Fibroblast of pulmonary artery (primary cell): ENCODE results near the gene HERC2.
"Not testable (repeated sequence)": the region's sequence is repeated elsewhere in the genome, so short reads cannot be mapped to it uniquely, and the experiment has no call there.

Source experiments
- DNase-seq: peaks from one replicate; pipeline ENCODE4 v3.0.0-alpha.2; 2010; ENCODE audit warnings: low read depth
- H3K4me3 ChIP-seq: replicated peaks from 2 replicates; pipeline ENCODE4 v1.5.1; 2011; ENCODE audit warnings: low read depth, mild to moderate bottlenecking, control low read depth, low read length, moderate library complexity
- TF ChIP-seq, protein P1 (sequence below): IDR thresholded peaks from 2 replicates; pipeline ENCODE4 v1.5.1; 2011; ENCODE audit warnings: mild to moderate bottlenecking, control low read depth, low read length, inconsistent platforms; ENCODE audit errors: missing control alignments

HERC2 gene

DNA sequence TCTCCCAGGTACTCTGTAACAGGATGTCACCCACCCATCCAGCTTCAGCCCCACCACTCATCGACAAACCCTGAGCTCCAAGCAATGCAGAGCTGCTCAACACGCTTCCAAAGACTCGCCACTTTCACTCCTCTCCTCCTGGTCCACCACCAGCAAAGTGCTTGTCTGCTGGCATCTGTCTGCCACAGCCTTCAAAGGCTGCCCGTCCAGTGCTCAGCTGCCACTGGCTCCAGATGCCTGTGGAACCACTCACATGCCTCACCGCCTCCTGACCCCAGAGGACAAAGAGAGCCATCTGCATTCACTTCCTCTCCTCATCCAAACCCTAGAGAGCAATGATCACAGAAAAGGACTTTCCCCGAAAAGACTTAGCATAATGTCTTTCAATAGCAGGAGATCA lies 113.4 kb downstream of the HERC2 start:
- TF ChIP-seq, protein P1, sequence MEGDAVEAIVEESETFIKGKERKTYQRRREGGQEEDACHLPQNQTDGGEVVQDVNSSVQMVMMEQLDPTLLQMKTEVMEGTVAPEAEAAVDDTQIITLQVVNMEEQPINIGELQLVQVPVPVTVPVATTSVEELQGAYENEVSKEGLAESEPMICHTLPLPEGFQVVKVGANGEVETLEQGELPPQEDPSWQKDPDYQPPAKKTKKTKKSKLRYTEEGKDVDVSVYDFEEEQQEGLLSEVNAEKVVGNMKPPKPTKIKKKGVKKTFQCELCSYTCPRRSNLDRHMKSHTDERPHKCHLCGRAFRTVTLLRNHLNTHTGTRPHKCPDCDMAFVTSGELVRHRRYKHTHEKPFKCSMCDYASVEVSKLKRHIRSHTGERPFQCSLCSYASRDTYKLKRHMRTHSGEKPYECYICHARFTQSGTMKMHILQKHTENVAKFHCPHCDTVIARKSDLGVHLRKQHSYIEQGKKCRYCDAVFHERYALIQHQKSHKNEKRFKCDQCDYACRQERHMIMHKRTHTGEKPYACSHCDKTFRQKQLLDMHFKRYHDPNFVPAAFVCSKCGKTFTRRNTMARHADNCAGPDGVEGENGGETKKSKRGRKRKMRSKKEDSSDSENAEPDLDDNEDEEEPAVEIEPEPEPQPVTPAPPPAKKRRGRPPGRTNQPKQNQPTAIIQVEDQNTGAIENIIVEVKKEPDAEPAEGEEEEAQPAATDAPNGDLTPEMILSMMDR: no peak
- no peak overlapping the region for H3K4me3 ChIP-seq
- DNase-seq: no peak

DNA sequence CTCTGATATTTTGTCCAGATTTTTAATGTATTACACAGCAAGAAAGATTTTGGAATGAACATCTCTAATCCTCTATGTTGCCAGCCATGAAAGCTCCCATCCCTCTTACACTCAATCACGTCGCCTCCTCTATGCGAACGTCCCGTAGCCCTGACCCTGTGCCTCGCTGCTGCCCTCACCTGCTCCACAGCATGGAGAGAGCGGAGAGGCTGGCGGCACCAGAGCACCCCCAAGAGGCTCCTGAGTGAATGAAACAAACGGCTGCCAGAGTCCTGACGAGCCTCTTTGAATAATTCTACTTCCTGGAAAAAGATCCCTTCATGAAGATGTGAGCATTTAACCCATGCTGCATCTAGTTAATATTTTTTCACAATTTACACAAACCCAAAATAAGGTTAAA lies 116.3 kb downstream of the HERC2 start:
- not testable (repeated sequence) for DNase-seq, H3K4me3 ChIP-seq

DNA sequence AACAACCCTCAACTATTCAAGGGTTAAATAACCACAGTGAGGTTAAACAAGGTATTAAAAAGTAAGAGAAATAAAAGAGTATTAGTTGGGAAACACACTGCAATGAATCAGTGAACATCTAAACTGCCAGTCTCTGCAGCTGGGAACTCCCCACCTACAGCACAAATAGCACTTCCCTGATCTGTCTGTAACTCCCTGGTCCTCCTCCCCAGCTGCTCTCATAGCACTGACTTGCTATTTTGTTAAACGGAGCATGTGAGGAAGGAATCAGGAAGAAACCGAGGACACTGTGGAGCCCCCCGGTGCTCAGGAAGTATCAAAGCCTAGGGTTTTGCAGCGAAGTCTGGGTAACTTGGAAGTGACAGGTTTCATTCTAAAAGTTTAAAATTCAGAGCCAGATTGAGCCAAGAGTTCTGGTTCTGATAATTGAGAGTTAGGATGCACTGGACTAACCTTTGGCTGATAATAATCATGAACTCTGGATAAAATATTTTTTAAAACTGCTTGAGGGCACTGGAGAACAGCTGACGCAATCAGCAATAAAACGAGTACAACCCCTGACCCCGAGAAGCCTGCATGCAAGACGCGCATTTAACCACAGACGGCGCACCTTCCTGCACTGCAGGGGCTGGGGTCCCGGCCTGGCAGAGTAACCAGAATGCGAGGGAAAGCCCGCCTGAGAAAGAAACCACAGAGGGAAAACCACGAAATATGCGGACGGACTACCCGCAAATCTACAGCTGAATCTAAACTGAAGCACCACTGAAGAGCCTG lies 118.7 kb downstream of the HERC2 start:
- DNase-seq, H3K4me3 ChIP-seq: not testable (repeated sequence)

DNA sequence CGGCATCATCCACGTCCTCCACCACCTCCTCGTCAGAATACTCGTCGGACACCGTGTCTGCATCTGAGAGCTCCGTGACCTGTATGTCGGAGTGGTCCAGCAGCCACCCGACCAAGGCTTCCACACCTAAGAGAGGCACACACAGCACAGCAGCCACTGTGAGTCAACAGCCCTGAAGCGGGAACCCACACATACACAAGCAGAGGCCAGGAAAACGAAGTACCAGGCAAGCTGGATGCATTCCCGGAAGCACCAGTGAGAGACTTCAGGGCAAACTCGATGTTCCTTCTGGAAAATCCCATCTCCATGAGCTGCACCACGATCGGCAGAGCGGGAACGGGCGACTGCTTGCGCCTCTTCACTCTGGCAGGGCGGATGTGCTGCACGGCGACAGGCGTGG lies 119.9 kb downstream of the HERC2 start:
- DNase-seq, H3K4me3 ChIP-seq: not testable (repeated sequence)

DNA sequence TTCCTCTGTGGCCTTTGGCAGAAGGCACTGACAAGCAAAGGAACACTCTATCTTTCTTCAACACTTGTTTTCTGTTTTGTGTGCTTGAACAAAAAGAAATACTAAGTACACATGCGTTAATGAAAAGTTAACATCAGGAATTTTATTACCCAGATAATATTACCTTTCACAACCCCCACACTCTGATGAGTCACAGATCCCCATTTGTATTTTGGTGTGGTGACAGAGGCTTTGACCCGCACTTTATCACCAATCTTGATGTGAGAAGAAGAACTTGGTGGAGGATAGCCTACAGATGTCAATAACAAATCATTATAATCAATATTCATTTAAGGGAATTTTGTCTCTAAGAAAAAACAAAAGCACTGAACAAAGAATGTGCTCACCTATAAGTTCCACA lies 123.8 kb downstream of the HERC2 start:
- DNase-seq, H3K4me3 ChIP-seq: not testable (repeated sequence)

DNA sequence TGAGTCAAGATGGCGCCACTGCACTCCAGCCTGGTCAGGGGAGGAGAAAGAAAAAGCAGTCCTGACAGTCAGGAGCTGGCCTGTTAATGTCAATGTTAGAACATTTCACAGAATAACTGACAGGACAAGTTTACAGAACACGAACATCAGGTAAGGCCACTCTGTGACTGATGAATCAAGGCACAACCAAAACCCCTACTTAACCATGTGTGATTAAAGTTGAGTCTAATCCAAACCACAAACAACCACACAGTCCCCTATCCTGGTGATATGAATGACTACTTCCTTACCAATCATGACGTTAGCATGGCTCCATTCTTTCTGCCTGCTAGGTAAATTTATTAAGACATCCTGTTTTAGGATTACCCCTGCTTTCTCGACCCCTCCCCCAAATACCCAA lies 124.3 kb downstream of the HERC2 start:
- not testable (repeated sequence) for DNase-seq, H3K4me3 ChIP-seq

DNA sequence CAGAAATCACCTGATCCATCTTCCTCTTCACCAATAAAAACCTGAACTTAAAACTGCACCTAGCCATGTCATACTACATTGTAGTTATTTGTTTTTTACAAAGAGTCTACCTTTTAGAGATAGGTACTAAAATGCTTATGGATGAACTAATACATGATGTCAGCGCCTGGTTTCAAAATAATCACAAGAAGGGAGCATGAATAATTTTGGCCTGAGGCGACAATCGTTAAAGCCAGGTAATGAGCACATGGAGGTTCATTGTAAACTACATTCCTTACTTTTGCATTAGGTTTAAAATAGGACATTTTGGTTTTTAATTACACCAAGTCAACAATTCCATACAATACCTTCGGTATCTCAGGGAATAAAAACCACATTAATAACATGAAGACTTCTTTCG lies 125.4 kb downstream of the HERC2 start:
- DNase-seq, H3K4me3 ChIP-seq: not testable (repeated sequence)

DNA sequence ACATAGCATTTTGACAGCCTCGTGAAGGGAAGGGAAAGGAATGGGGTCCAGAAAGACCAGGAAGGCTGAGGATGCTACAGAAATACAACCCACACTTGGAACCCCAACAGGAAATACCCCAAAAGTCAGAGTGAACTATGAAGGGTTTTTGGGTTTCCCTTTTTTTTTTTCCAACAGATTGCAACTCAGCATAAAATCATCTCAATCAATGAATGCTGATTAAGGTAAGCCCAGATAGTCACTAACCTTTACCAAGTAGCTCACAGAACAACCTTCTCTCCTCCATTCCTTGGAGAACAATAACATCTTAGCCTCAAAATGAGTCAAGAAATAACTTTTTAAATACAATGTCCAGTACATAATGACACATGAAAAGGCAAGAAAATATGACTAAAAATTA lies 129.2 kb downstream of the HERC2 start:
- H3K4me3 ChIP-seq: no peak overlapping the region
- no peak for DNase-seq
- TF ChIP-seq, protein P1: no peak

DNA sequence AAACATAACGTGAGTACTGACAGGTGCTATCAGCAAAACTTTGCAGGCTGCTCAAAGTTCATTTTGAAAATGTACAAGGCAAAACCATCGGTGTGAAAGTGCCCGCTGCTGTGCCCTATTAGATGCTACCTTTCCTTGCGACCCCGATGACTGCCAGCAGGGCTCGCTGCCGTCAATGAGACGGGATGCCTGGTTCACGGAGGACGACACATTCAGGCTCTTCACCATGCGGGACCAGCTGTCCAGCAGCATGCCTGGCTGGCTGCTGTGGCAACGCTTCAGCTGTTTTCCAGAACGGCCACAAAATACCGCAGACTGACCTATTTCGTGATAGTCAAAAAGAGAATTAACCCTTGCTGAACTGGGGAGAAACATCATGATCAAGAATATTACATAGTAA lies 130.1 kb downstream of the HERC2 start:
- DNase-seq: peak; percentile 73
- TF ChIP-seq, protein P1: peak; percentile 47
- no peak overlapping the region for H3K4me3 ChIP-seq

DNA sequence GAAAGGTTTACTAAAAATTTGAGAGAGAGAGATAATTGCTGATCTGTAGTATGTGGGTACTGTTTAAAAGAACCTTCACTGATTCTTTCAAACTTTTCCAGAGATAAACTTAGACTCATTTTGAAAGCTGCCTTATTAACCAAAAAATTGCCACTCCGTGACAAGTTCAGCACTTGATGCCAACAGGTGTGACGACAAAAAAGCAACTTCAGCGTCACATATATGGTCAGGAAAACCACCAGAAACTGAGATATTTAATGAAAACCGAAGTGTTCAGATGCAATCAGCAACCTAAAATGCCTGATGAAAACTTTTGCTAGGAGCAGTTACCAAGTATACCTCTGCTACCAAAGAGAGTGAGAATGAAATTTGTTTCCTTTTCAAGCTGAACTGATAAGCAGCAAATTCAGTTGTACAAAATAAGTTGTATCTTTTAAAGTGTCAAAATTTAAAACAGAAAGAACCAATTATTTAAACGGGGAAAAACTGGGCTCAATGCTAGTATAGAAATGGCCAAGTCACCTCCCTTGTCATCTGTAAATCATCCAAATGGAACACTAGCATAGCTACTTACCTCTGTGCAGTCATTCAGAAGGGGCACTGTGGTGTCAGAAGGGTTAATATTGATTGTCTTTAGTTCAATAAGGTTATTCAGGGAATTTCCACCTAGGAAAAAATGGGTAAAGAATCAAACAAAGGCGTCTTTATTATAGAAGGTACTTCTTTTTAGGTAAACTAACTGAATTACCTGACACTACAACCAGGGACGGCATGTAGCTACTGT lies 131.4 kb downstream of the HERC2 start:
- no peak for DNase-seq
- TF ChIP-seq, protein P1: no peak
- no peak overlapping the region for H3K4me3 ChIP-seq
